HG02623 (cell line): ENCODE results near the gene PRR19.
A peak's percentile ranks its signal among the peaks of the same experiment; 100 is the strongest.

Experiments
- ATAC-seq: cut with Tn5 transposase; IDR thresholded peaks from one replicate; pipeline ENCODE4 v1.9.1; 2021; ENCODE audit warnings: moderate library complexity; ENCODE audit not compliant: unreplicated experiment

The PRR19 gene

DNA sequence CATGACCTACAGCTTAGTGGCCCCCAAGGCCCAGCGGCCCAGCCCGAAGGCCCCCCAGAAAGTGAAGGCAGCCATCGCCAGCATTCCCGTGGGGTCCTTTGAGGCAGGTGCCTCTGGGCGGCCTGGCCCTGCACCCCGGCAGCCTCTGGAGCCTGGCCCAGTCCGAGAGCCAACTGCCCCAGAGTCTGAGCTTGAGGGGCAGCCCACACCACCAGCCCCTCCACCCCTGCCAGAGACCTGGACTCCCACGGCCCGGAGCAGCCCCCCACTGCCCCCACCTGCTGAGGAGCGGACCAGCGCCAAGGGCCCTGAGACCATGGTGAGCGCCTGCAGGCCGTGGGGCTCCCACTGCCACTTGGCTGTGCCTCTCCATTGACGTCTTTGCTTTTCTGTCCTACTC is 9.0 kb upstream of the PRR19 start:
- no peak for ATAC-seq

DNA sequence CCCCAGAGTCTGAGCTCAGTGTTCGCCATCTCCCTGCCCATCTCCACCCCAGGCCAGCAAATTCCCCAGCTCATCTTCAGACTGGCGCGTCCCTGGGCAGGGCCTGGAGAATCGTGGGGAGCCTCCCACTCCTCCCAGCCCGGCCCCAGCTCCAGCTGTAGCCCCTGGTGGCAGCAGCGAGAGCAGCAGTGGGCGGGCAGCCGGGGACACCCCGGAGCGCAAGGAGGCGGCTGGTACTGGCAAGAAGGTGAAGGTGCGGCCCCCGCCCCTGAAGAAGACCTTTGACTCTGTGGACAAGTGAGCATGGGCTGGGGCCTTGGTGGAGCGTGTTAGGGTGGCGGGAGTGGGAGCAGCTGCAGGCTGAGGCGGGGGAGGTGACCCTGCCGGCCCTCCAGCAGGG is 8.4 kb upstream of the PRR19 start:
- no peak for ATAC-seq

DNA sequence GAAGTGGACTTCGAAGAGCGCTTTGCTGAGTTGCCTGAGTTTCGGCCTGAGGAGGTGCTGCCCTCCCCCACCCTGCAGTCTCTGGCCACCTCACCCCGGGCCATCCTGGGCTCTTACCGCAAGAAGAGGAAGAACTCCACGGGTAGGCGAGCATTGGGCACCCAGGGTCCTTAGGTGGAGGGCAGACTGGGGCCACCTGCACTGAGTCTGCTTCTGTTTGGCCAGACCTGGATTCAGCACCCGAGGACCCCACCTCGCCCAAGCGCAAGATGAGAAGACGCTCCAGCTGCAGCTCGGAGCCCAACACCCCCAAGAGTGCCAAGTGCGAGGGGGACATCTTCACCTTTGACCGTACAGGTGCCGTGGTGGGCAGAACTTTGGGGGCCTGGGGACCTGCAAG is 8.0 kb upstream of the PRR19 start:
- ATAC-seq = no peak

DNA sequence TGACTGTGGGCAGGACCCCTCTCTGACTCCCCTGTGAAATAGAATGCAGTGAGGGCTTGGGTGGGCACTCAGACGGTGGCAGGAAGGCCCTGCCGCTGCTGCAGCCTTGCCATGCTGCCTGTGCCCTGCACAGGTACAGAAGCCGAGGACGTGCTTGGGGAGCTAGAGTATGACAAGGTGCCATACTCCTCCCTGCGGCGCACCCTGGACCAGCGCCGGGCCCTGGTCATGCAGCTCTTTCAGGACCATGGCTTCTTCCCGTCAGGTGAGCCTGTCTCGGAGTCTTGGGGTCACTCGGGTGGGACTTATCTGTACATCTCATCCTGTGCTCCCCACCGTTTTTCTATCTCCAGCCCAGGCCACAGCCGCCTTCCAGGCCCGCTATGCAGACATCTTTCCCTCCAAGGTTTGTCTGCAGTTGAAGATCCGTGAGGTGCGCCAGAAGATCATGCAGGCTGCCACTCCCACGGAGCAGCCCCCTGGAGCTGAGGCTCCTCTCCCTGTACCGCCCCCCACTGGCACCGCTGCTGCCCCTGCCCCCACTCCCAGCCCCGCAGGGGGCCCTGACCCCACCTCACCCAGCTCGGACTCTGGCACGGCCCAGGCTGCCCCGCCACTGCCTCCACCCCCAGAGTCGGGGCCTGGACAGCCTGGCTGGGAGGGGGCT is 7.3 kb upstream of the PRR19 start:
- ATAC-seq = no peak

DNA sequence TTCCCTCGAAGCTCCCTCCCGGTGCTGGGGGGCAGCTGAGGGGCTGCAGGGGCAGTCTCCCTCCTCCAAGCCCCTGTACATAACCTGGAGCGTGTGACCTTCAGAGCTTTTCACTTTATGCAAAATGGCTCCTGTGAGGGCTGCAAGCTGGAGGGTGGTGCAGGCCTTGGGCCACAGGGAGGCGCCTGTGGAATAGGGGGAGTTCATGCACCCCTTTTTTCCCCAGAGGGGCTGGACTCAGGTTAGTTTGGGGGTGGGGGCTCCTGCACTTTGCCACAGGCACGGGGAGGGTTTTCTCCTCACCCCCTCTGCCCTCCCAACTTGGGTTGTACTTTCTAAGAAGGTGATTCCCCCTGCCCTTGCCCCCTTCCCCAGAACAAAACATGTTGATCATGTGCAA is 6.6 kb upstream of the PRR19 start:
- no peak for ATAC-seq

DNA sequence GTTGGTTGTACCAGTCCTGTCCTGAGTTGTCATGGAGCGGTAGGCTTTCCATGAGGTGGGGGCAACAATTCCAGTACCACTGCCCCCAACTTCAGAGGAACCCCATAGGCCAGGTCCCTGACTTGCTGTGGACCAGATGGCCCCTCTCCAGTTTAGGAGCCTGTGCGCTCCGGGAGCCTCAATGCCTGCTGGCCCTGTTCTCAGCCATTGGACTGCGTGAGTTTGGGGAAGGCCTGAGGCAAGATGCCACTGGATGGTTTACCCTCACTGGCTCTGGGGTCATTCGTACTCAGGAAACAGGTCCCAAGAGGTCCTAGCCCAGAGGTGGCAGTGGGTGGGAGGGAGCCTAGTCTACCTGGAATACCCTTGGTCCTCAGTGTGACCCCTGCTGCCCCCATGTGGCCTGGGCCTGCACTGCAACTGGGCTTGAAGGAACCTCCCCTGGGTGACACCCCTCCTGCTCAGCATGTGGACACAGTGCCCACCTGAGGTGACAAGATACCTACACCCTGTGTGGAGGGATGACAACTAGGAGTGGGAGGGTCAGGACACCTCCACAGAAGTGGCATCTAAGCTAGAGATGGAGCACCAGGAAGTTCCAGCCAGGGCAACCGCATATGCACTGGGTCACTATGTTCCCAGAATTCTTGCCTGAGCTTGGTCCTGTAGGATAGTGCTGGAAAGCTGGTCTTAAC is 6.0 kb upstream of the PRR19 start:
- ATAC-seq = peak; percentile 49

DNA sequence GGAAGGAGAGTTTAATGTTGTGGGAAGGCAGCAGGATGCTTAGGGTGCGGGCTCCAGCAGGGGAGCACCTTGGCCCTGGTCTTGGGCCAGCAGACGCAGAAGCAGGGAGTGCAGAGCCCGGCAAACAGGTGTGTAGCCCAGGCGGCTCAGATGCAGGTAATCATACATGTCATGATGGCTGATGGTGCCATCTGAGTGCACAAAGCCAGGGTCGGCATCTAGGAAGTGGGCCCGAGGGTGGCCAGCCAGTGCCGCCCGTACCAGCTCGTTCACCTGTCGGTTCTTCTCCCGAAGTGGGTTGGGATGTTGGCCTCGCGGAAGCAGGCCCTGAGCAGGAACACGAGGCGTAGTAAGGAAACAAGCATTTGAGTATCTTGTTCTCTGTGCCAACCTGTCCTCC is 4.9 kb upstream of the PRR19 start:
- no peak for ATAC-seq

DNA sequence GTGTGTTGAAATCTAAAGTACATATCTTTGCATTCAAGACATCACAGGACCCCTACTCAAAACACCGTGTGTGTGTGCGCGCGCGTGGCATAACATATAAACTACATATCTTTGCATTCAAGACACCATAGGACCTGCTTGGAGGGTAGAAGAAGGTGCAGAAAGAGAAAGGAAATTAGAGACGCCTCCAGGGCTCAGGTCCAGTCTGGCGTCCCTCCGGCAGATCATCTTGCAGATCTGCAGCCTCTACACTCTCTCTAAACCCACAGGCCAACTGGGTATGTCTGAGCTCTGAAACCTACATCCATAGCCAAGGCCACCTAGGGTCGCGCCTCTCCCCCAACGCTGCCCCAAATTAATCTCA is 1.2 kb downstream of the PRR19 start:
- no peak for ATAC-seq

DNA sequence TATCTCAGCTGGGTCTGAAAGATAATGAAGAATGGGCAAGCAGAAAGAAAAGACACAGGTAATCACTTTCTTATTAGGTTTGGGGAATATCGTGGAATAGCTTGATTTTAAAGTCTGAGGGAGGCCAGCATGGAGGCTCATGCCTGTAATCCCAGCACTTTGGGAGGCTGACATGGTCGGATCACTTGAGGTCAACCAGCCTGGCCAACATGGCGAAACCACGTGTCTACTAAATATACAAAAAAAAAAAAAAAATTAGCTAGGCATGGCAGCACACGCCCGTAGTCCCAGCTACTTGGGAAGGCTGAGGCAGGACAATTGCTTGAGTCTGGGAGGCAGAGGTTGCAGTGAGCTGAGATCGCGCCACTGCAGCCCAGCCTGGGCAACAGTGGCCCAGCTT is 1.9 kb downstream of the PRR19 start:
- no peak for ATAC-seq

DNA sequence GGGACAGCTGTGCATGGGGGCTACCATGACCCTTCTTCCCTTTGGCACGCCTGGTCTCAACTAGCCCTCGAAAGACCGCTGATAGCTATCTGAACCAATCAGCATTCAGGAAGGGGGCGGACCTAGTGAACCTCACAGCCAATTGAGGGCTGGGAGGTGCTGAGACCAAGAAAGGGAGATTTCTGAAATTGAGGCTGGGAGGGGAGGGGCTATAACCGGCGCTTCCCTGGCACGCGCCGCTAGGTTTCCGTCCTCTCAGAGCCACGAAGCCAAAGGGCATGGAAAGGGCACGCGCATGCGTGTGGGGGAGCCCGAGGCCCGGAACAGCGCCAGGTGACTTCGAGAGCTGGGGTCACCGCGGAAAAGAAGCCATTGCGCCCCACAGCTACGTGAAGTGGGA is 4.7 kb downstream of the PRR19 start:
- ATAC-seq = no peak

DNA sequence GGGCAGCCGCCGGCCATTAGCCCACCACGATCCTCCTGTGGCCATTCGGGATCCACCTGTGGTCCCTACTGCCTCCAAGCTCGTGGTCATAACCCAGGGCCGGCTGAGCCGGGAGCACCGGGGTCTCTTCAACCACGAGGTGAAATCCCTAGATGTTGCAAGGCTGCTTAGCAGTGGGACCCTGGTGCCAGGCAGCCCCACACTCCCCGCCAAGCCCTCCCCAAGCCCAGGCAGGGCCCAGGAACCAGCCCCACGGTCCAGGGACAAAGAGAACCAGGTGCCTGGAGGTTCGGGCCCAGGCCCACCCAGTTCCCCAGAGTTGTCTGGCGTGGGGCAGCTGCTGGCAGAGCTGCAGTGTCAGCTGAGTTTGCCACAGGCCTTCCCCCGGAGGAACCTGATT is 7.8 kb downstream of the PRR19 start:
- ATAC-seq = no peak

DNA sequence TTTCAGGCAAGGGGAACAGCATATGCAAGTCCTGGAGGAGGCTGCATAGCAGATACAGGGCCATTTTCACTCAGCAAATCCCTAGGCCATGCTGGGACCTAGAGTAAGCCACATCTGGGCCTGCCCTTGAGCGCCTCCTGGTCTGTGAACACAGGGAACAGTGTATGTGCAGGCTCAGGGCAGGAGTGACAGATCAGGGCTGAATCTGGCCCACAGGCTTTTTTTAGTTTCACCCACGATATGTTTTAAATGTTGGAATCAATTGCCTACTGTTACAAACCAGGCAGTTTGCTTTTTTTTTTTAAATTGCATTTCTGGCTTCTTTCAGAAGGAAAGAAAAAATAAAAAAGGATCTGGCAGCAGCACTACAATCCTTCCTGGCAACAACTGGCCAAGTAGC is 9.7 kb downstream of the PRR19 start:
- no peak for ATAC-seq

DNA sequence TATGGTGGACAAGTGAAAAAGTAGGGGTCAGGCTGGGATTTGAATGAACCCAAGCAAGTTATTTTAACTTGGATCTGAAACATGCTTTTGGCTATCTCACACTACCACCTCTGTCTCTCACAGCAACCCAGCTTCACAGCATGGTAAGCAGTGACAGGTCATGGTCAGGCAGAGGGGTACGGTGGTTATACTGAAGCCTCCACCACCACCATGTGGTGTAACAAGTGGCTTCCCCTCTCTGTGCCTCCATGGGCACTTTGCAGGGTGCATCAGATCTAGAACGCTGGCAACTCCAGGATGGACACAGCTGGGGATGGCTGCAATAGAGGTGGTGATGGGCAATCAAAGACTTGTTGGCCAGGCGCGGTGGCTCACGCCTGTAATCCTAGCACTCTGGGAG is 10.4 kb downstream of the PRR19 start:
- ATAC-seq = no peak

DNA sequence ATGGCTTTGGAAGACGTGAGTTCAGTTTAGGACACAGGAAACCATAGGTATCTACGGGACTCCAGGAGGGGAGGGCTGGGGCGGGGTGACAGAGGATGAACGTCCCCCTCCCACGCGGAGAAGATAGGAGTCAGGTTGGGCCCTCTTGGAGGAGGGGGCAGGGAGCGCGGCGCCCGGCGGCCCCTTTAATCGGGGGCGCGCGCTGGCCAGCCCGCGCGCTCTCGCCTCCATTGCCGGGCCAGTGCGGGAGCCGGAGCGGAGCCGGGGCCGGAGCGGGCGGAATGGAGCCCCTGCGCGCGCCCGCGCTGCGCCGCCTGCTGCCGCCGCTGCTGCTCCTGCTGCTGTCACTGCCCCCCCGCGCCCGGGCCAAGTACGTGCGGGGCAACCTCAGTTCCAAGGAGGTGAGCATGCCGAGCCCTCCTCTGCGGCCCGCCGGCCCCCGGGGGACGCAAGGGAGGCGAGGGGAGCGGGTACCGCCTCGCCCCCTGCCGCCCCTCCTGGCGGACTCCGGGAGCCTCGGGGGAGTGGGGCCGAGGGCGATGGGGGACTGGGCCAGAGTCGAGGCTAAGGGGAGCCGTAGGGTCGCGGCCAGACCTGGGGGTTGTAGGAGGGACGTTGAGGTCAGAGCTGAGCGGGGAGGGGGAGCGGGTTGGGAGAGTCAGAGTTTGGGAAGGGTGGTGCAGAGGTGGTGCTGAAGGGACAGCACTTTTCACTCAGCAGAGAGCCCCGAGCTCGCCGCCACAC is 11.3 kb downstream of the PRR19 start, which contains the start of gene TMEM145:
TMEM145 (plus strand) TSS at position 214 of the 744 bp plus-strand sequence; CDS start at position 282, 68 bp downstream.
- no peak for ATAC-seq

DNA sequence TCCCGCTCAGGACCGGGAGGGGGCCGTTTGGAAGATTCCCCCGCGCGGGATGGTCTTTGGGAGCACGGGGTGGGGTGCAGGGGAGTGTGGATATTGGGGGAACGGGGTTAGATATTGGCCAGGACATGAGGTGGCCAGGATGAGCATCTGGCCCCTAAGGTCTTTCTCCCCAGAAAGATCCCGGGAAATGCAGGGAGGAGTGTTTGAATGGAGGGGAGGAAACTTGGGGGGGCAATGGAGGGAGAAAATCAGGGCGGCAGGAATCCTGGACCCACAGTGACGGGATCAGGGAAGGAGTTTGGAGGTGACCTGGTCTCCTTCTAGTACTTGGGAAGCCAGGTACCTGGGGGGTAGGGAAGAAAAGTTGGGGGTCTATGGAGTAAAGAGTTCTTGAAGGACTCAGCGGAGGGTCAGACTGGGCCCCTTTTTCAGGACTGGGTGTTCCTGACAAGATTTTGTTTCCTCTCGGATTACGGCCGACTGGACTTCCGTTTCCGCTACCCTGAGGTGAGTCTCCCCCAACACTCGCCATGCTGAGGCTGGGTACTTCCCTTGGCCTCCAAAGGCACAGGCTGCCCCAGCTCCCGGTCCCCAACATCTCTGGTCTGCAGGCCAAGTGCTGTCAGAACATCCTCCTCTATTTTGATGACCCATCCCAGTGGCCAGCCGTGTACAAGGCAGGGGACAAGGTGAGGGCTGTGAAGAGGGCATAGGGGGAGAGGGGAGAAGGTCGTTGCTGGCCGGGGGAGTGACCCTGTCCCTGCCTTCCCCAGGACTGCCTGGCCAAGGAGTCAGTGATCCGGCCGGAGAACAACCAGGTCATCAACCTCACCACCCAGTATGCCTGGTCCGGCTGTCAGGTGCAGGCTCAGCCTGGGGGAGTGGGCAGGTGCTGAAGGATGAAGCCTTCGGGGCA is 12.2 kb downstream of the PRR19 start:
- ATAC-seq = no peak

DNA sequence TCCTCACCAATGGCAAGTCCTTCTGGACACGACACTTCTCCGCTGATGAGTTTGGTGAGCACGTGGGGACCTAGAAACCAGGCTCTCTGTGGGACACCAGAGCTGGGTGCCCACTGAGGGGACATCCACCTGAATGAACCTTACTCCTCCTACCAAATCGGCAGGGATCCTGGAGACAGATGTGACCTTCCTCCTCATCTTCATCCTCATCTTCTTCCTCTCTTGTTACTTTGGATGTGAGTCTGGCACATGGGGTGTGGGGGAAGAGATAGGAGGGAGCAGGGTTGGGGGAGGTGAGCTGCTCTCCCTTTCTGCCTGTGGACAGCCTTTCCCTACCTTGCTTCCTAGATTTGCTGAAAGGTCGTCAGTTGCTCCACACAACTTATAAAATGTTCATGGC is 13.1 kb downstream of the PRR19 start:
- no peak for ATAC-seq

DNA sequence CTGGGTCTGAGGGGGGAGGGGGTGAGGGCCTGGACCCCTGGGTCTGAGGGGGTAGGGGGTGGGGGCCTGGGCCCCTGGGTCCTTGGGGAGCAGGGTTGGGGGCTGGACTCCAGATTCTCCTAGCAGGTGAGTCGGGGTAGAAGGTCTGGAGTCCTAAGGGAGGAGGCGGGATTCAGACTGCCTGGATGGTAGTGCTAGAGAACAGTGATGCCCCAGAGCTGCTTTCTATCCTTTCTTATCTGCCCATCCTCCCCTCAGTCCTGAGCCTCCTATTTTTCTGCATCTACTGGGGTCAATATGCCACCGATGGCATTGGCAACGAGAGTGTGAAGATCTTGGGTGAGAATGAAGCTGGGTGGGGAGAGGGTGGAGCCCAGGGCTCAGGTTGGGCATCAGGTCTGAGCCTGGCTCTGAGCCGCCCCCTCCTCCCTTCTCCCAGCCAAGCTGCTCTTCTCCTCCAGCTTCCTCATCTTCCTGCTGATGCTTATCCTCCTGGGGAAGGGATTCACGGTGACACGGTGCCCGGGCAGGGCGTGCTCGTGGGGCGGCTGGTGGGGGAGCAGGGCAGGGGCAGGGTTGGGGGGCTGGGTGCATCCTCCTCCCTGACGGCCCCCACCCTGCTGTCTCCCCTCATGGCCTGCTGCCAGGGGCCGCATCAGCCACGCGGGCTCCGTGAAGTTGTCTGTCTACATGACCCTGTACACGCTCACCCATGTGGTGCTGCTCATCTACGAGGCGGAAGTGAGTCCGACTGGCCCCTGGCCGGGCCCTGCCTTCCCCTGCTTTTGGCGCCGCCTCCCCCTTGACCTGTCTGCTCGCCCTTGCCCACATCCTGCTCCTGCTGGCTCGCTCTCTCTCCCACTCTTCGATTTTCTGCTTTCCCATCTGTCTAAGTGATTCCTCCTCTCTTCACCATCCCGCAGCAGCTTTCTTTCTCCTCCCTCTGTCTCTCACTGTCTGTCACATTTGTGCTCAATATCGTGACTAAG is 14.6 kb downstream of the PRR19 start:
- no peak for ATAC-seq

DNA sequence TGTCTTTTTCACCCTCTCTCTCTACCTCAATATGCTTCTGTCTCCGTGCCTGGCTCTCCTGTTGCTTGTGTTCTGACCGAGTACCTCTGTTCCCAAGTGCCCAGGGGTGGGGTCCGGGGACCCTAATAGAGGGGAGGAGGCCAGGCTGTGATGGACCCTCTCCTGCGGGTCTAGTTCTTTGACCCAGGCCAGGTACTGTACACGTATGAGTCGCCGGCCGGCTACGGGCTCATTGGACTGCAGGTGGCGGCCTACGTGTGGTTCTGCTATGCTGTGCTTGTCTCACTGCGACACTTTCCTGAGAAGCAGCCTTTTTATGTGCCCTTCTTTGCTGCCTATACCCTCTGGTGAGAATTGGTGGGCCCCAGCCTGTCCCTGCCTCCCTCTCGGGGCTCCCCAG is 15.6 kb downstream of the PRR19 start:
- no peak for ATAC-seq

DNA sequence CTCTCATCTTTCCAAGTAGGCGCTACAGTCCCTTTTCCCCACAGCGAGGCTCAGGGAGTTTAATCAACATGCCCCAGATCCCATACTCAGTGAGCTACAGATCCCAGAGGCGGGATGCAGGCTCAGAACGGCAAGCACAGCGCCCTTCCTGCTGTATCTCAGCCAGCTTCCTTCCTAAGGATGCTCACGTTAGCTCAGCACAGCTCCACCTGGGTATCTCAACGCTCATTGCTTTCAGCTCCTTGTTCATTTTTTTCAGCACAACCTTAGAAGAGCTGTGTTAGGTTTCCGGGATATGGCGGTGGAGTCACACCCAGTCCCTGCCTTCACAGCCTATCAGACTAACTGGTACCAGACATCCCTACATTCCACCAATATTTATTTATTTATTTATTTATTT is 20.4 kb downstream of the PRR19 start:
- no peak for ATAC-seq

DNA sequence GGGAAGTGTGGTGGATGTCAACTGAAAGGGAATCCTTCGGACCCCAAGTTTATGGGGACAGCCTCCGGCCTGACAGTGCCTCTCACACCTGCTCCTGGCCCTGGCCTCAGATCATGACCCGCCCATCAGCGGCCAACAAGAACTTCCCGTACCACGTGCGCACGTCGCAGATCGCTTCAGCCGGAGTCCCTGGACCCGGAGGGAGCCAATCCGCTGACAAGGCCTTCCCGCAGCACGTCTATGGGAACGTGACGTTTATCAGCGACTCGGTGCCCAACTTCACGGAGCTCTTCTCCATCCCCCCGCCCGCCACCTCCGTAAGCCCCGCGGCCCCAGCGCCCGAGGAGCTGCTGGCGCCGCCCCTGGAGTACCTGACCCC is 21.5 kb downstream of the PRR19 start:
- ATAC-seq = no peak
